Measurements from ENCODE around the gene EIF3D. TPM values are rescaled to one million over a fixed set of nuclear protein-coding genes. Genes with fewer than 3 reads are reported as not detected.

Gene EIF3D
- total and polyA plus RNA-seq, 2 experiments from 2014 or later: 148 to 381 TPM

DNA sequence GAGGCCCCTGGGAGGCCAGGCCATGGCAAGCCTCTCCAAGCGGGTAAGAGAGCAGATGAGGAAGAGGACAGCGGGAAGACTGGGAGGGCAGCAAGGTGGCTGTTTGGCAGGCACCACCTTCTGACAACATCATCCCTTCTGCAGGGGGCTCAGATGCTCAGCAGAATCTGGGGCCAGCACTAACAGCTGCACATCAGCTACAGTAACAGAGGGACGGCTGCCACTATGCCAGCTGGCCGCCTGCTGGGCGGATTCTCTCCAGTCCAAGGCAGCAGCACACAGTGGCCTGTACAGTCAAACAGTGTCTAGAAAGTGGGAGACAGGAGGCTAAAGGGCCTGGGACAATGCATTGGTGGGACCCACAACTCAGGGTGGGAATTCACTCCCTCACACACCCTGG is 36.9 kb downstream of the EIF3D start (continued):
- TF ChIP-seq CTCF (conservative IDR thresholded peaks at IDR 0.05; ENCODE audit: low read depth in 2 of 2): no peak
- no peak for TF ChIP-seq EZH2 (IDR thresholded peaks at IDR 0.05; ENCODE audit: low read depth, unreplicated experiment)
- TF ChIP-seq POLR2AphosphoS5 (IDR thresholded peaks at IDR 0.05; ENCODE audit: low read depth): no peak
- TF ChIP-seq CREB1 (CRISPR knock-in tag; IDR thresholded peaks at IDR 0.05; ENCODE audit: low read depth): no peak
- no peak for TF ChIP-seq NANOG (IDR thresholded peaks at IDR 0.05; ENCODE audit: borderline replicate concordance)
- TF ChIP-seq EZH2phosphoT487 (IDR thresholded peaks at IDR 0.05; ENCODE audit: unreplicated experiment): no peak

DNA sequence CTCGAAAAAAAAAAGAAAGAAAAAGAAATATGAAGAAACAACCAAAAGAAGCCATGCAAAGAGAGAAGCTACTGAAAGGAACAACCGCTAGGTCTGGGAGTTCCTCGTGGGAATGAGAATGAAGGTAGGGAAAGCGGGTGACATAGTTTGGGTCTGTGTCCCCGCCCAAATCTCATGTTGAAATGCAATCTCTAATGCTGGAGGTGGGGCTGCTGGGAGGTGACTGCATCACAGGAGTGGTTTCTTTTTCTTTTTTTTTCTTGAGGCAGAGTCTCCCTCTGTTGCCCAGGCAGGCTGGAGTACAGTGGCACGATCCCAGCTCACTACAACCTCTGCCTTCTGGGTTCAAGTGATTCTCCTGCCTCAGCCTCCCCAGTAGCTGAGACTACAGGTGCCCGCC is 37.8 kb downstream of the EIF3D start:
- Mint-ChIP-seq H3K36me3 (ENCODE audit: low read depth) (peaks cover 49% of the 10 kb centered on the region), H3K27ac (no peak overlapping the region), H3K4me3 (no peak overlapping the region), H3K27me3 (ENCODE audit: insufficient read depth, low read depth, poor library complexity) (no peaks in the 10 kb centered on the region), H3K9me3 (peaks cover 13% of the 10 kb centered on the region), H3K4me1 (no peaks in the 10 kb centered on the region)
- no peaks in the 10 kb centered on the region for H4K20me1 ChIP-seq (replicated peaks; ENCODE audit: insufficient read depth)
- ATAC-seq (no peak), DNase-seq (ENCODE audit: low spot score) (no peak)
- H3K36me3 ChIP-seq (ENCODE audit: insufficient read depth): no peaks in the 10 kb centered on the region; the same call in 1 of the 2 replicates
- H3K9me2 ChIP-seq (ENCODE audit: insufficient read depth): no peaks in the 10 kb centered on the region
- no peak overlapping the region for H3K4me3 ChIP-seq
- no peaks in the 10 kb centered on the region for H3F3A ChIP-seq (replicated peaks; ENCODE audit: low read depth)
- H2AFZ ChIP-seq: no peak overlapping the region
- no peak overlapping the region for H3K4me2 ChIP-seq
- H3K27me3 ChIP-seq (ENCODE audit: insufficient read depth): no peaks in the 10 kb centered on the region
- no peaks in the 10 kb centered on the region for H3K79me2 ChIP-seq (replicated peaks; ENCODE audit: insufficient read depth)
- no peak overlapping the region for H3K27ac ChIP-seq (ENCODE audit: low read depth)
- no peaks in the 10 kb centered on the region for H3K4me1 ChIP-seq (ENCODE audit: insufficient read depth)
- no peak for TF ChIP-seq CTCF (conservative IDR thresholded peaks at IDR 0.05; ENCODE audit: low read depth in 2 of 2)
- TF ChIP-seq EZH2 (IDR thresholded peaks at IDR 0.05; ENCODE audit: low read depth, unreplicated experiment): no peak
- TF ChIP-seq, protein P1, sequence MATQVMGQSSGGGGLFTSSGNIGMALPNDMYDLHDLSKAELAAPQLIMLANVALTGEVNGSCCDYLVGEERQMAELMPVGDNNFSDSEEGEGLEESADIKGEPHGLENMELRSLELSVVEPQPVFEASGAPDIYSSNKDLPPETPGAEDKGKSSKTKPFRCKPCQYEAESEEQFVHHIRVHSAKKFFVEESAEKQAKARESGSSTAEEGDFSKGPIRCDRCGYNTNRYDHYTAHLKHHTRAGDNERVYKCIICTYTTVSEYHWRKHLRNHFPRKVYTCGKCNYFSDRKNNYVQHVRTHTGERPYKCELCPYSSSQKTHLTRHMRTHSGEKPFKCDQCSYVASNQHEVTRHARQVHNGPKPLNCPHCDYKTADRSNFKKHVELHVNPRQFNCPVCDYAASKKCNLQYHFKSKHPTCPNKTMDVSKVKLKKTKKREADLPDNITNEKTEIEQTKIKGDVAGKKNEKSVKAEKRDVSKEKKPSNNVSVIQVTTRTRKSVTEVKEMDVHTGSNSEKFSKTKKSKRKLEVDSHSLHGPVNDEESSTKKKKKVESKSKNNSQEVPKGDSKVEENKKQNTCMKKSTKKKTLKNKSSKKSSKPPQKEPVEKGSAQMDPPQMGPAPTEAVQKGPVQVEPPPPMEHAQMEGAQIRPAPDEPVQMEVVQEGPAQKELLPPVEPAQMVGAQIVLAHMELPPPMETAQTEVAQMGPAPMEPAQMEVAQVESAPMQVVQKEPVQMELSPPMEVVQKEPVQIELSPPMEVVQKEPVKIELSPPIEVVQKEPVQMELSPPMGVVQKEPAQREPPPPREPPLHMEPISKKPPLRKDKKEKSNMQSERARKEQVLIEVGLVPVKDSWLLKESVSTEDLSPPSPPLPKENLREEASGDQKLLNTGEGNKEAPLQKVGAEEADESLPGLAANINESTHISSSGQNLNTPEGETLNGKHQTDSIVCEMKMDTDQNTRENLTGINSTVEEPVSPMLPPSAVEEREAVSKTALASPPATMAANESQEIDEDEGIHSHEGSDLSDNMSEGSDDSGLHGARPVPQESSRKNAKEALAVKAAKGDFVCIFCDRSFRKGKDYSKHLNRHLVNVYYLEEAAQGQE (IDR thresholded peaks at IDR 0.05; ENCODE audit: unreplicated experiment): no peak
- TF ChIP-seq JUNB (IDR thresholded peaks at IDR 0.05; ENCODE audit: unreplicated experiment): no peak
- TF ChIP-seq CREB1 (CRISPR knock-in tag; IDR thresholded peaks at IDR 0.05; ENCODE audit: low read depth): no peak
- no peak for TF ChIP-seq ZNF114 (CRISPR knock-in tag; IDR thresholded peaks at IDR 0.05)
- no peak for TF ChIP-seq STAT1 (IDR thresholded peaks at IDR 0.05; ENCODE audit: unreplicated experiment)
- no peak for TF ChIP-seq EZH2phosphoT487 (IDR thresholded peaks at IDR 0.05; ENCODE audit: unreplicated experiment)
- TF ChIP-seq ETS1 (IDR thresholded peaks at IDR 0.05): no peak
- no peak for TF ChIP-seq ZNF331 (CRISPR knock-in tag; IDR thresholded peaks at IDR 0.05; ENCODE audit: low read depth)
- TF ChIP-seq NANOG (IDR thresholded peaks at IDR 0.05; ENCODE audit: borderline replicate concordance): no peak

Data from GM23338 (cell line).